DMS 273 treated with DMSO at 0.1 percent for 48 hours (cell line): ENCODE data around the gene RAB11FIP4.
A peak's percentile ranks its signal among the peaks of the same experiment; 100 is the strongest.

Source experiments
- DNase-seq: peaks from one replicate; lab custom pipeline; 2025; lab: John Stamatoyannopoulos, UW

The RAB11FIP4 gene

GRCh38 chr17:31549525-31550388, 158.3 kb downstream of the RAB11FIP4 start:
- DNase-seq = peak; percentile 78

- no peak for DNase-seq
Observed at GRCh38 chr17:31550389-31551056, 159.0 kb downstream of the RAB11FIP4 start.

GRCh38 chr17:31552568-31552967, 161.1 kb downstream of the RAB11FIP4 start:
- DNase-seq = no peak

GRCh38 chr17:31553506-31553905, 162.0 kb downstream of the RAB11FIP4 start:
- no peak for DNase-seq

- no peak for DNase-seq
Observed at GRCh38 chr17:31554930-31555329, 163.5 kb downstream of the RAB11FIP4 start.

GRCh38 chr17:31556969-31557645, 165.6 kb downstream of the RAB11FIP4 start:
- DNase-seq = no peak

GRCh38 chr17:31558748-31559583, 167.5 kb downstream of the RAB11FIP4 start:
- DNase-seq = peak; percentile 23

- no peak for DNase-seq
Observed at GRCh38 chr17:31559584-31560501, 168.4 kb downstream of the RAB11FIP4 start.

- no peak for DNase-seq
Observed at GRCh38 chr17:31560616-31561235, 169.3 kb downstream of the RAB11FIP4 start.

GRCh38 chr17:31561469-31562375, 170.2 kb downstream of the RAB11FIP4 start:
- DNase-seq = no peak

- no peak for DNase-seq
Observed at GRCh38 chr17:31562376-31562840, 170.9 kb downstream of the RAB11FIP4 start.

GRCh38 chr17:31564291-31564690, 172.8 kb downstream of the RAB11FIP4 start:
- peak; percentile 28 for DNase-seq

- DNase-seq = no peak
Observed at GRCh38 chr17:31564883-31565301, 173.4 kb downstream of the RAB11FIP4 start.

GRCh38 chr17:31565652-31566051, 174.2 kb downstream of the RAB11FIP4 start:
- no peak for DNase-seq

- no peak for DNase-seq
Observed at GRCh38 chr17:31566247-31566991, 174.9 kb downstream of the RAB11FIP4 start.

- DNase-seq = no peak
Observed at GRCh38 chr17:31566992-31567373, 175.5 kb downstream of the RAB11FIP4 start.

- no peak for DNase-seq
Observed at GRCh38 chr17:31568121-31568520, 176.6 kb downstream of the RAB11FIP4 start.

GRCh38 chr17:31568539-31568938, 177.1 kb downstream of the RAB11FIP4 start:
- DNase-seq = no peak
